Left forelimb (tissue), 1 donor: Measurements from ENCODE around the gene NCL.
"Not testable (repeated sequence)": the region's sequence is repeated elsewhere in the genome, so short reads cannot be mapped to it uniquely, and the experiment has no call there.

Experiments used
- DNase-seq: peaks from one replicate; pipeline ENCODE4 v3.0.0-alpha.2; 2018; ENCODE audit warnings: low spot score

NCL gene

DNA sequence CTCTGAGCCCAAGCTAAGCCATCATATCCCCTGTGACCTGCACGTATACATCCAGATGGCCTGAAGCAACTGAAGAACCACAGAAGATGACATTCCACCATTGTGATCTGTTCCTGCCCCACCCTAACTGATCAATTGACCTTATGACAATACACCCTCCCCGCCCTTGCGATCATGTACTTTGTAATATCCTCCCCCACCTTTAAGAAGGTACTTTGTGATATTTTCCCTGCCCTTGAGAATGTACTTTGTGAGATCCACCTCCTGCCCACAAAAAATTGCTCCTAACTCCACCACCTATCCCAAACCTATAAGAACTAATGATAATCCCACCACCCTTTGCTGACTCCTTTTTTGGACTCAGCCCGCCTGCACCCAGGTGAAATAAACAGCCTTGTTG lies 33.8 kb downstream of the NCL start:
- DNase-seq = not testable (repeated sequence)

- no peak for DNase-seq
Observed at GRCh38 chr2:231429901-231430300, 34.4 kb downstream of the NCL start.

DNA sequence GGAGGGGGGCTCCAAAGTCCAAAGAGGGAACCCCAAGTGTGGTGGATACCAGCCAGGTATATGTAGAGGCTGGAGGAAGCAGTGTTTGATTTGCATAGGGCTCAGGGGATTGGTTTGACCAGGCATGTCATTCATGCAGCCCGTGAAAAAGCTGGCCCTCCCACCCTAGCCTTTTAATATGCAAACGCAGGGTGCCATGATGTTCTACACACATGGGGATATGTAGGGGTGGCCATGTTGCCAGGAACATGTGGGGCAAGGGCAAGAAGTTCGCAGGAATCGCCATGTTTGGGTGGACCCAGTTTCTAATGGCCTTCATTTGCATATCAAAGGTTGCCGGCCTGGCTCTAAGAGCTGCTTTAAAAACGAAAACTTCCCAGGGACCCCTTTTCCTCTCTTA lies 35.1 kb downstream of the NCL start:
- DNase-seq = no peak

DNA sequence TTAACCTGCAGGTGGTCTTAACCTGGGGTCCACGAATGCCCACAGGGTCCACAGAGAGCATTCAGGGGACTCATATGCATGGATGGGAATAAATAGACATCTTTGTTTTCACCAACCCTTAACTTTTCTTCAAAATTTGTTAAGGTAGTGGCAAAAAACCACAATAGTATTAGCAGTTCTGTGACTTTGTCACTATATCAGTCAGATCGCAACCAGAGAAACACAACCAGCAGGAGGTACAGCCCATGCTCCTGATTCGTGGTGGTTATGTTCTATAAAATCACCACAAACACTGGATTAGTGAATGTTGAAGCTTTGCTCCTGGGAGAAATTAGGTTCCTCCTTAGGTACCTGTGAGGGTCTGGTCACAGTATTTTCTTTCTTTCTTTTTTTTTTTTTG lies 37.2 kb downstream of the NCL start:
- DNase-seq = no peak

DNA sequence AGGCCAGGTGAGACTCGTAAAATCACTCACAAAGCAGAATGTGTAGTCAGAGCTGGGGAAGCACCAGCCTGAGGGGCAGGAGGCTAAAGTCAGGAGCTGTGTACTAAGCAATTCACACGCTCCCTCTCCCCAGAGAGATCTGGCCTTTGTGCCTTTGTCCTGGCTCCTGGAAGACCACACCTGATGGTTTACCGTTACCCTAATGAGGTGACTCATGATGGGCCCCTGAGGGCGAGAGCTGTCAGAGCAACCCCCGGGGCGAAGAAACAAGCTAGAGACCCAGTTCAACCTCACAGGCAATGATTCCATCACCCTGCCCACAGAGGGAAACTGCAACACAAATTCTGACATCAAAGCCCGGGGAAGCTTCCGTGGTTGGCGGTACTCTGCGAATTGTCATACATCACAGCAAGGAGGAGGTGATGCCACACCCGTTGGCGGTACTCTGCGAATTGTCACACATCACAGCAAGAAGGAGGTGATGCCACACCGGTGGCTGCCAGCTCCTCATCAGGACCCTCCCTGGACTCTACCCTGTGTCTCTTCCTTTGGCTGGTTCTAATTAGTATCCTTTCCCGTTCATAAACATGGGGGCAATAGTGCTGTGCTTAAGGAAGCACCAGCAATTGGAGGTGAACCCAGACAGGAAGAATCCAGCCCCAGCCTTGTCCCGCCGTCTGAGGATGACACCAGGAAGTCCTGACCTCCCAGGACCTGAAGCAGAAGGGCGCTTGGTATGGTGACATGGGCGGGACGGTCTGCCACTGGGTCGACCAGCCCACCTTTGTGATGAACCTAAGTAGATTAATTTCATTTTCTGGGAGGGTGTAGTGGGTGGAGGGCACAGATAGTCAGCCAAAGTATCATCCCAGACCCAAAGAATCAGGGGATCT lies 38.2 kb downstream of the NCL start:
- DNase-seq = no peak

DNA sequence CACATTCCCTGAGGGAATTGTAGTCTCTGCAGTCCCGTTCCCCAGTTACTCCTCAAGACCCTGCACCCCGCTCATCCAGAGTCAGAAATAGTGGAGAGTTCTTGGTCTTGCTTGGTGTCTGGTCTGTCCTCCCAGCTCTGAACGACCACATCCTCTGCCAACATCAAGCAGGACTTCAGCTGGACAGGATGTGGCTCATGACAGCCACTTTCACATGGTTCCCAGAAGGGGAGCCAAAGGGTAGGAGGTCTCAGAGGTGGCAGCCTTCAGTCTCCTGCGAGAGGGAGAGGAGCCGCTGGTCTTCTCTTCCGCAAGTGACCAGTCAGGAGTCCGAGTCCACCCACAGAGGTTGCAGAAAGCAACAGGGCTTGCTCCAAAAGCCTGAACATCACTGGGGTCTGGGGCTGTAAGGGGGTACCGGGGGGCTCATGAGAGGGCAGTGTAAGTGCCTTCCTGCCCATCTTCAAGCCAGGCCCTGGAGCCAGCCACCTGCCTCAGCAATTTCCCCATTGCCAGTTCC lies 38.9 kb downstream of the NCL start:
- DNase-seq = no peak

GRCh38 chr2:231423176-231423575 lies 41.1 kb downstream of the NCL start:
- no peak for DNase-seq

GRCh38 chr2:231422056-231422455 lies 42.2 kb downstream of the NCL start:
- DNase-seq = no peak

- no peak for DNase-seq
Observed at GRCh38 chr2:231421051-231421580, 43.2 kb downstream of the NCL start.

- no peak for DNase-seq
Observed at GRCh38 chr2:231418820-231419640, 45.3 kb downstream of the NCL start.

DNA sequence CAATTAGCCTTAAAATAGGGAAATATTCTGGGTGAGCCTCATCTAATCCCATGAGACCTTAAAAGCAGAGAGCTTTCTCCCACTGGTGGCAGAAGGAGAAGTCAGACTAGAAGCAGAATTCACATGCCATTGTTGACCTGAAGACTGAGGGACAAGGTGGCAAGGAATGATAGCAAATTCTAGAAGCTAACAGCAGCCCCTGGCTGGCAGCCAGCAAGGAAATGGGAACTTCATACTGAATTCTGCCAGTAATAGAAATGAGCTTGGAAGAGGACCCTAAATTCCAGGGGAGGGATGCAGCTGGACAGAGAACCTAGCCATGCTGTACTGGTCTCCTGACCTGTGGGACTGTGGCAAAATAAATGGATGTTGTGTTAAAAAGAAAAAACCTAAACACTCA lies 49.3 kb downstream of the NCL start:
- no peak for DNase-seq

GRCh38 chr2:231413921-231414476 lies 50.3 kb downstream of the NCL start:
- DNase-seq = no peak

DNA sequence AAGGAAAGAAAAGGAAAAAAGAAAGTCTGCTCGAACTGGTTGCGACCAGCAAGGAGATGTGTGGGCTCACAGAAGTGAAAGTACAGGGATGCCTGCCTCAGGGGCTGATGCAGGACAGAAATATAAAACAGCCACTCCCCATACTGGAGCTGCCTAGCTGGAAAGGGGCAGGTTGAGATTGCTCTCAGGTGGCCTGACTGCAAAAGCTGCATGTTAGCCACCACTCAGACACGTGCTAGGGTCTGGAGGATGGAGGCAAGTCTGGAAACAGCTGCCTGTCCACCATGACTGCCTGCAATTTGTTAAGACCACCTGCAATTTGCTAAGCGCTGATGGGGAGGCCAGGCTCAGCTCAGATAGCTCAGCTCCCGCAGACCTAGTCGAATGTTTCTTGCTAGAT lies 50.8 kb downstream of the NCL start:
- DNase-seq = no peak

DNA sequence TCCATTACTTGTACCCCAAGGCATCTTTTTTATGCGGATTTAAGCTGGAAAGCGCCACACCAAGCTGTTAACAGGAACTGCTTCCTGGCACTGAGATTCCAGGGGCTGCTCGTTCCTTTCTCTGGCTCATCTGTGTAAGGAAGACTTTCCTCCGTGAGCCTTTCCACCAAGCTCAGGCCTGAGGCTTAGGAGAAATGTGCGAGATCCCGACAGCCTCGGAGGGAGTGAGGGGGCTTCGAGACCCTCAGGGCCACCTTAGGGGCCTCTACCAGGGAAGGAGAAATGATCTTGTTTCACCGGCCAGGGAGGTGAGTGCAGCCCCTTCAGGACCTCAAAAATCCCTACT lies 51.7 kb downstream of the NCL start:
- no peak for DNase-seq

- peak; percentile 90 for DNase-seq
Observed at GRCh38 chr2:231411831-231412617, 52.3 kb downstream of the NCL start.

DNA sequence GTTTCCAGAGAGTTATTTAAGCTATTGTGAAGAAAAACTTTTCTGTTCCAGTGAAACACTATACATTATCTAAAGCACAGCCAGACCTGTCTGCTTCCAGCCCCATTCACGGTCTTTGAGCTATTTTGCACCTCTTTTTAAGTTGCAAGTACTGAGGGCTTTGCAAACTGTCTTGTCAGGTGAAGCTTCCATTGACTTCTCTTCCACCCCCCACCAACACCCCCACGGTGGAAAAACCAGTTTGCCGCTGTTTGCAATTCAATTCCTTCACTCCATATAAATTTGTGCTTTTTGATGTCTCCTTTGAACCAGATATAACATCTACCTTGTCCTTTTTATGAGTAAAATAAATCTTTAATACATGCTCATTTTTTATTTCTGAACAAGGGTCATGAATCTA lies 53.0 kb downstream of the NCL start:
- no peak for DNase-seq

DNA sequence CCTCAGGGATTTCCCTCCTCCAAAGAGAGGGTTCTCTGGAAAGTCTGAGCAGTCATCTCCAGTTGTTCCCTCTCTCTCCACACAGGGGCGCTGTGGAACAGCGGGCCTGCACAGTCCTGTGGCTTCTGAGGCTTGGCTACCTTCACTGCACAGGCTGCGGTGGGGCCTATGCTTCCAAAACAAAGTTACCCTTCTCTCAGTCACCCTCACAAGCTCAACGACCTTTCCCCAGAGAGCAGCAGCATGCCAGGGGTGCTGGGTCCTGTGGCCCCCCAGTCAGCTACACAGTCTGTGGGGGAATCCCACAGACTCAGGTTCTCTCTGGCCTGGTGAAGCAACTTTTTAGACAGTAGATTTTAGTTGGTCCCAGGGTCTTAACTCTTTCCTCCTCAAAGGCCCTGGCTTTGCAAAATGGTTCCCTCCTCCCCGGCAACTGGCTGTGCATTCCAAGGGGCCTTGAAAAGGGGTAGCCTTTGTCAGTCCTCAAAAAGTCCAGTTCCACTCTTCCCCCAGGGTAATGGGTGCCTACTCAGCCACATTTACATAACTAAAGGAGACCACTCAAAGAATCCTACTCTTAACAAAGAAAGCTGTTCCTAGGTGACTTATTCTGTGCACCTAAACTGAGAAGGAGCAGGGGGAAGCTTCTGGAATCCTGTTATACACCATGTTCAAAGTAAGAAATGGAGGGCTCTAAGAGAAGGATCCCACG lies 53.8 kb downstream of the NCL start:
- DNase-seq = no peak

- no peak for DNase-seq
Observed at GRCh38 chr2:231409776-231410175, 54.5 kb downstream of the NCL start.

- not testable (repeated sequence) for DNase-seq
Observed at GRCh38 chr2:231408304-231408703, 56.0 kb downstream of the NCL start.

- DNase-seq = not testable (repeated sequence)
Observed at GRCh38 chr2:231407686-231408085, 56.6 kb downstream of the NCL start.
